Measurements from ENCODE around the gene DISC1. TPM values are rescaled to one million over a fixed set of nuclear protein-coding genes. Genes with fewer than 3 reads are reported as not detected.

The DISC1 gene
- total RNA-seq, 1 donor from 2014 or later, result 9.5 TPM

- no peak overlapping the region for H3K27ac ChIP-seq
- no peaks in the 10 kb centered on the region for H3K36me3 ChIP-seq
- no peak for TF ChIP-seq CTCF (IDR thresholded peaks at IDR 0.05)
- DNase-seq (no peak), ATAC-seq (no peak)
- no peaks in the 10 kb centered on the region for H3K27me3 ChIP-seq
- no peaks in the 10 kb centered on the region for H3K9me3 ChIP-seq
- H3K4me1 ChIP-seq, result no peaks in the 10 kb centered on the region
- H3K4me3 ChIP-seq, result no peak overlapping the region
- intact Hi-C loops (cut with DNase I), result loop anchor here (10.0 kb wide), 1 partner anchor 764 kb away; no protein-coding TSS in a partner anchor
These were observed 233.9 kb downstream of the DISC1 start for GRCh38 chr1:231860221-231861088.

DNA sequence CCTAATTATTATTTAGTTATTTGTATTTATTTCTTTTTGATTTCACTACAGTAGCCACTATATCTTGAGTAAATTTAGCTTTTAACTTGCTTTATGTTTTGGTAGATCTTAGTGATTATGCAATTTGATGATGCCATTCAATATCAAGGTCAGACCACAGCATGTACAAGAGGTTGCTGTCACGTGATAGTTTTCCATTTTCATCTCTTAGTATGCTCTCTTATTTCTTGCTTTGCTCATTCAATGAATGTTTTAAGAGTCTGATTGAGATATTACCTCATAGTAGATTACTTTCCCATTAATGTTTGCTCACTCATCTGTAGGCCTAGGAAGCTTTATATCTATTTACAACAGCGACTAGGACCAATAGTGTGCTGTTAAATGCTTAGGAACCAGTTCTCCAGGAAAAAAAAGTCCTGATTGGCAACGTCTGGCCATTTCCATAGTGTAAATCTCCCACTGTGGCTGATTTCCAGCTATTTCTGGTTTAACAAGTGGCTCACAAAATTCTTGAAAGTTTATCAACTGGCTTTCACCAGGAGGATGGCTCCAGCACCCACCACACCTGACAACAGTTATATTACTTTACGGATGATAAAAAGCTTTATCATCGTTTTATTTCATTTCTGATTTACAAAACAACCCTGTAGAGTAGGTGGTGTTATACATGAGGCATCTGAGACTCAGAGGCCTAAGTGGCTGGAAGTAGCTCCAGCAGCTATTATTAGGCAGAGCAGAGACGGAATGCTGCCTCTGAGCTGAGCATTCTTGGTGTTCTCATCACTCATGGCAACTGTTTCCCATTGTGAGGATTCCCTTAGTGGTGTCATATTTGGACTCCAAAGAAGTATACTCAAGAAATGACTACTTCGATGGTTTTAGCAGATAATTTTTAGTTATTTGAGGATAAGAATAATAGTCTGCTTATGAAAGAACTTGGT lies 235.2 kb downstream of the DISC1 start:
- H3K27me3 ChIP-seq, result no peaks in the 10 kb centered on the region
- H3K4me3 ChIP-seq, result no peak overlapping the region
- H3K9me3 ChIP-seq, result no peaks in the 10 kb centered on the region
- TF ChIP-seq CTCF (IDR thresholded peaks at IDR 0.05), result no peak
- DNase-seq, result no peak
- ATAC-seq, result peak; percentile 20
- no peaks in the 10 kb centered on the region for H3K36me3 ChIP-seq
- peaks cover under 1% of the 10 kb centered on the region for H3K4me1 ChIP-seq
- intact Hi-C loops (cut with DNase I), result loop anchor here (10.0 kb wide), 1 partner anchor 763 kb away; no protein-coding TSS in a partner anchor
- no peak overlapping the region for H3K27ac ChIP-seq

GRCh38 chr1:231862611-231863010 lies 236.0 kb downstream of the DISC1 start:
- H3K4me3 ChIP-seq, result no peak overlapping the region
- peaks cover 9% of the 10 kb centered on the region for H3K4me1 ChIP-seq
- ATAC-seq, result no peak
- H3K27ac ChIP-seq, result no peak overlapping the region
- intact Hi-C loops (cut with DNase I), result loop anchor here (10.0 kb wide), 1 partner anchor 762 kb away; no protein-coding TSS in a partner anchor
- no peaks in the 10 kb centered on the region for H3K36me3 ChIP-seq
- TF ChIP-seq CTCF (IDR thresholded peaks at IDR 0.05), result no peak
- H3K9me3 ChIP-seq, result no peaks in the 10 kb centered on the region
- DNase-seq, result no peak
- H3K27me3 ChIP-seq, result no peaks in the 10 kb centered on the region

DNA sequence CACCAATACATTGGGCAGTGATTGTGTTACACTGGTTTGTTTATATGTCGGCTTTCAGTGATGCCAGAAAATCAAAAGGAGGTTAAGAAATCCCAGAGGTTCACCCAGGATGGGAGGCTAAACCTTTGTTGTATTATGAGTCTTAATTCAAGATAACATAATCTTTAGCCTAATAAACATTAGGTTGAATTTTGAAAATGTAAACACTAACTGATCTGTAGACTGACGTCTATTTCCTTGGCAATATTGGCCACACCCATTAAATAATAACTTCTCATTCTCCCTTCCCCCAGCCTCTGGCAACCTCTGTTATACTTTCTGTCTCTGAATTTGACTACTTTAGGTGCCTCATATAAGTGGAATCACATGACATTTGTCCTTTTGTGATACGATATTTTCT lies 238.7 kb downstream of the DISC1 start:
- Histone ChIP-seq H3K9me3 (no peaks in the 10 kb centered on the region), H3K4me3 (no peak overlapping the region), H3K27me3 (no peaks in the 10 kb centered on the region), H3K4me1 (peaks cover 11% of the 10 kb centered on the region), H3K27ac (no peak overlapping the region), H3K36me3 (no peaks in the 10 kb centered on the region)
- intact Hi-C loops (cut with DNase I), result loop anchor here (10.0 kb wide), 1 partner anchor 759 kb away; no protein-coding TSS in a partner anchor
- no peak for ATAC-seq
- no peak for DNase-seq
- no peak for TF ChIP-seq CTCF (IDR thresholded peaks at IDR 0.05)
